ENCODE measurements around the gene DAND5.

- TF ChIP-seq, protein P1, sequence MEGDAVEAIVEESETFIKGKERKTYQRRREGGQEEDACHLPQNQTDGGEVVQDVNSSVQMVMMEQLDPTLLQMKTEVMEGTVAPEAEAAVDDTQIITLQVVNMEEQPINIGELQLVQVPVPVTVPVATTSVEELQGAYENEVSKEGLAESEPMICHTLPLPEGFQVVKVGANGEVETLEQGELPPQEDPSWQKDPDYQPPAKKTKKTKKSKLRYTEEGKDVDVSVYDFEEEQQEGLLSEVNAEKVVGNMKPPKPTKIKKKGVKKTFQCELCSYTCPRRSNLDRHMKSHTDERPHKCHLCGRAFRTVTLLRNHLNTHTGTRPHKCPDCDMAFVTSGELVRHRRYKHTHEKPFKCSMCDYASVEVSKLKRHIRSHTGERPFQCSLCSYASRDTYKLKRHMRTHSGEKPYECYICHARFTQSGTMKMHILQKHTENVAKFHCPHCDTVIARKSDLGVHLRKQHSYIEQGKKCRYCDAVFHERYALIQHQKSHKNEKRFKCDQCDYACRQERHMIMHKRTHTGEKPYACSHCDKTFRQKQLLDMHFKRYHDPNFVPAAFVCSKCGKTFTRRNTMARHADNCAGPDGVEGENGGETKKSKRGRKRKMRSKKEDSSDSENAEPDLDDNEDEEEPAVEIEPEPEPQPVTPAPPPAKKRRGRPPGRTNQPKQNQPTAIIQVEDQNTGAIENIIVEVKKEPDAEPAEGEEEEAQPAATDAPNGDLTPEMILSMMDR (optimal IDR thresholded peaks at IDR 0.05 in 1 of 3, IDR thresholded peaks at IDR 0.05 in 1 of 3, conservative IDR thresholded peaks at IDR 0.05 in 1 of 3; ENCODE audit: extremely low read depth in 1 of 3, insufficient read depth in 2 of 3, low read length in 3 of 3): no peak
- TF ChIP-seq EZH2 (IDR thresholded peaks at IDR 0.05; ENCODE audit: low read length): no peak
These were observed 36.5 kb downstream of the DAND5 start for GRCh38 chr19:13005861-13006370.
